Transverse colon (tissue), 4 donors: Measurements from ENCODE around the gene SNRPD2.

Experiments used
- EP300 ChIP-seq: sonication (generic); formaldehyde crosslinking; IDR thresholded peaks from one replicate; pipeline ENCODE4 v1.6.1; 2017; ENCODE audit warnings: antibody characterized with exemption, low read depth
- POLR2A ChIP-seq: fragments of 450-650 bp; IDR thresholded peaks from one replicate; pipeline ENCODE4 v1.6.1; 2016; ENCODE audit warnings: antibody characterized with exemption, mild to moderate bottlenecking, moderate library complexity
- POLR2AphosphoS5 ChIP-seq, 3 donors: sonication (generic); formaldehyde crosslinking; IDR thresholded peaks; one replicate each; pipeline ENCODE4 v1.6.1; 2016; ENCODE audit warnings: antibody characterized with exemption in 3 of 3
- TF ChIP-seq, protein P1 (sequence below), 5 experiments: fragments of 200-600 bp in 3 of 5; fragments of 450-650 bp in 2 of 5; sonication (generic) in 3 of 5; IDR thresholded peaks; 1 replicate in 2 of 5; 2 replicates in 3 of 5; pipeline ENCODE4 v1.5.1; 2016 to 2017; ENCODE audit warnings: antibody characterized with exemption in 5 of 5, inconsistent platforms in 3 of 5, mild to moderate bottlenecking in 2 of 5, moderate library complexity in 1 of 5

DNA sequence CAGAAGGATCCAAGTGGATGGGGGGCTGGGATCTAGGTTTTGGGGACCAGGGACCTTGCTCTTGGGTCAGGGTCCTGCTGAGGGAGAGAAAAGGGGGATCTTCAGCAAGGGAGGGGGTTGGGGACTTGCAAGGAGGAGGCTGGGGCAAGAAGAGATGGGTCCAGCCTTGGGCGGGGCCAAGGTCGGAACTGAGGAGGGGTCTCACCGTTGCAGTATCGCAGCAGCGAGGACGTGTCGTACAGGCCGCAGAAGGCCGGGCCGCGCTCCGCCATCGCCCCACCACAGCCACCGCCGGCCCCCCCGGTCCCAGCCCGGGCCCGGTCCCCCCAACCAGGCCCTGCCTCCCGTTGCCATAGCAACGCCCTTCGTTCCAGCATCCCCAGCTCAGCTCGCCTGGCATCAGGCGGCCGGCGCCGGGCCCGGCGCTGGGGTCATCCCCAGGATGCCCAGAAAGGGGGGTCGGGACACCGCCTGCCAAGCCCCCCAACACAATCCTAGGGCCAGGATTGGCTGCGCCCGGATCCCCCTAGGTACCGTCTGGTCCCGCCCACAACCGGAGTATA lies 46.6 kb downstream of the SNRPD2 start:
- TF ChIP-seq POLR2A, result no peak
- TF ChIP-seq POLR2AphosphoS5 (IDR thresholded peaks at IDR 0.05), result no peak
- TF ChIP-seq EP300, result no peak
- TF ChIP-seq, protein P1, sequence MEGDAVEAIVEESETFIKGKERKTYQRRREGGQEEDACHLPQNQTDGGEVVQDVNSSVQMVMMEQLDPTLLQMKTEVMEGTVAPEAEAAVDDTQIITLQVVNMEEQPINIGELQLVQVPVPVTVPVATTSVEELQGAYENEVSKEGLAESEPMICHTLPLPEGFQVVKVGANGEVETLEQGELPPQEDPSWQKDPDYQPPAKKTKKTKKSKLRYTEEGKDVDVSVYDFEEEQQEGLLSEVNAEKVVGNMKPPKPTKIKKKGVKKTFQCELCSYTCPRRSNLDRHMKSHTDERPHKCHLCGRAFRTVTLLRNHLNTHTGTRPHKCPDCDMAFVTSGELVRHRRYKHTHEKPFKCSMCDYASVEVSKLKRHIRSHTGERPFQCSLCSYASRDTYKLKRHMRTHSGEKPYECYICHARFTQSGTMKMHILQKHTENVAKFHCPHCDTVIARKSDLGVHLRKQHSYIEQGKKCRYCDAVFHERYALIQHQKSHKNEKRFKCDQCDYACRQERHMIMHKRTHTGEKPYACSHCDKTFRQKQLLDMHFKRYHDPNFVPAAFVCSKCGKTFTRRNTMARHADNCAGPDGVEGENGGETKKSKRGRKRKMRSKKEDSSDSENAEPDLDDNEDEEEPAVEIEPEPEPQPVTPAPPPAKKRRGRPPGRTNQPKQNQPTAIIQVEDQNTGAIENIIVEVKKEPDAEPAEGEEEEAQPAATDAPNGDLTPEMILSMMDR (IDR thresholded peaks at IDR 0.05), result no peak
